ENCODE data around the gene LAIR2.

Gene LAIR2

GRCh38 chr19:54502518-54503048 lies at the start of gene LAIR2:
TSS of gene LAIR2 (plus strand) at chr19:54502831. CDS start at chr19:54502919, 88 bp downstream.
- no peak for DNase-seq (ENCODE audit: low read depth)

- no peak for DNase-seq (ENCODE audit: low read depth)
Observed at GRCh38 chr19:54453921-54454780, 48.5 kb upstream of the LAIR2 start.

GRCh38 chr19:54454781-54455675 lies 47.6 kb upstream of the LAIR2 start:
- no peak for DNase-seq (ENCODE audit: low read depth)

- DNase-seq (ENCODE audit: low read depth): no peak
Observed at GRCh38 chr19:54455786-54456422, 46.7 kb upstream of the LAIR2 start.

GRCh38 chr19:54456423-54457373 lies 45.9 kb upstream of the LAIR2 start:
- no peak for DNase-seq (ENCODE audit: low read depth)

GRCh38 chr19:54457773-54458647 lies 44.6 kb upstream of the LAIR2 start:
- DNase-seq (ENCODE audit: low read depth): no peak

GRCh38 chr19:54458648-54459281 lies 43.9 kb upstream of the LAIR2 start:
- no peak for DNase-seq (ENCODE audit: low read depth)

GRCh38 chr19:54459282-54460229 lies 43.1 kb upstream of the LAIR2 start:
- no peak for DNase-seq (ENCODE audit: low read depth)

GRCh38 chr19:54460230-54461005 lies 42.2 kb upstream of the LAIR2 start:
- no peak for DNase-seq (ENCODE audit: low read depth)

GRCh38 chr19:54461210-54461609 lies 41.4 kb upstream of the LAIR2 start:
- no peak for DNase-seq (ENCODE audit: low read depth)

GRCh38 chr19:54461613-54462012 lies 41.0 kb upstream of the LAIR2 start:
- DNase-seq (ENCODE audit: low read depth): no peak

GRCh38 chr19:54462047-54462654 lies 40.5 kb upstream of the LAIR2 start:
- no peak for DNase-seq (ENCODE audit: low read depth)

GRCh38 chr19:54462655-54463530 lies 39.7 kb upstream of the LAIR2 start:
- no peak for DNase-seq (ENCODE audit: low read depth)

- DNase-seq (ENCODE audit: low read depth): peak; percentile 88
Observed at GRCh38 chr19:54463531-54464043, 39.0 kb upstream of the LAIR2 start, which contains the start of gene LENG9. TSS of gene LENG9 (minus strand) at chr19:54463778. CDS start at chr19:54463526, 252 bp downstream.

- DNase-seq (ENCODE audit: low read depth): peak; percentile 60
Observed at GRCh38 chr19:54464044-54464629, 38.5 kb upstream of the LAIR2 start.

Measured in stimulated activated CD8-positive, alpha-beta memory T cell treated with anti-CD3 and anti-CD28 coated beads, Interleukin-4, amount 100 ng/mL, for 24 hours (primary cell).